Raji (cell line): ENCODE data around the gene TNKS2.

ENCODE experiments used
- POLR2A ChIP-seq: IDR thresholded peaks from 2 replicates; pipeline ENCODE4 v1.6.1; 2011; ENCODE audit warnings: low read depth, low read length, control low read depth; ENCODE audit not compliant: insufficient read depth

Gene TNKS2

GRCh38 chr10:91885362-91886079, 87.3 kb downstream of the TNKS2 start:
- TF ChIP-seq POLR2A = no peak

- no peak for TF ChIP-seq POLR2A
Observed at GRCh38 chr10:91886954-91887271, 88.7 kb downstream of the TNKS2 start.

- TF ChIP-seq POLR2A = no peak
Observed at GRCh38 chr10:91887272-91888076, 89.2 kb downstream of the TNKS2 start.

- TF ChIP-seq POLR2A = no peak
Observed at GRCh38 chr10:91891125-91892001, 93.1 kb downstream of the TNKS2 start.

GRCh38 chr10:91893051-91893450, 94.8 kb downstream of the TNKS2 start:
- no peak for TF ChIP-seq POLR2A

DNA sequence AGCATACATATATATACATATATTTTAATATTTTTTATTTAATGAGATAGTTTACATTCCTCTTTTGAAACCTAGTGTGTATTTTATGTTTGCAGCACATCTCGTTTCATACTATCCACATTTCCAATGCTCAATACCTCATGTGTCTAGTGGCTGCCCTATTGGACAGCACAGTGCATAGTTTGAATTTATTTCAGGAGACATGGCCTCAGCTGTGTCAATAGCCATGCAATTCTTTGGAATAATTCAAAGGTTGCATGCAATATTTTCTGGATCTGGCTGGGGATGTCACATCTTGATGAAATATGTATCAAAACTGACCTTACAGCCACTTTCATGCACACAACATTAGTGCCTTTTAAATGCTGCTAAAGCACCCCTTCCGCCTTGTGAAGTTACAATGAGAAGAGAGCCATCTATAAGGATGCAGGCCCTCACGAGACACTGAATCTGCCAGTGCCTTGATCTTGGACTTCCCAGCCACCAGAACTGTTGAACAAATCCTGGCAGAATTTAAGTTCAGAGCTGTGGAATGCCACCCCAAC, 98.1 kb downstream of the TNKS2 start:
- TF ChIP-seq POLR2A = no peak

GRCh38 chr10:91897421-91897820, 99.2 kb downstream of the TNKS2 start:
- no peak for TF ChIP-seq POLR2A

- no peak for TF ChIP-seq POLR2A
Observed at GRCh38 chr10:91901784-91902677, 103.8 kb downstream of the TNKS2 start.

GRCh38 chr10:91907033-91907594, 108.9 kb downstream of the TNKS2 start:
- TF ChIP-seq POLR2A = no peak

GRCh38 chr10:91907914-91908336, 109.7 kb downstream of the TNKS2 start:
- no peak; the same call in 1 of the 2 replicates for TF ChIP-seq POLR2A

DNA sequence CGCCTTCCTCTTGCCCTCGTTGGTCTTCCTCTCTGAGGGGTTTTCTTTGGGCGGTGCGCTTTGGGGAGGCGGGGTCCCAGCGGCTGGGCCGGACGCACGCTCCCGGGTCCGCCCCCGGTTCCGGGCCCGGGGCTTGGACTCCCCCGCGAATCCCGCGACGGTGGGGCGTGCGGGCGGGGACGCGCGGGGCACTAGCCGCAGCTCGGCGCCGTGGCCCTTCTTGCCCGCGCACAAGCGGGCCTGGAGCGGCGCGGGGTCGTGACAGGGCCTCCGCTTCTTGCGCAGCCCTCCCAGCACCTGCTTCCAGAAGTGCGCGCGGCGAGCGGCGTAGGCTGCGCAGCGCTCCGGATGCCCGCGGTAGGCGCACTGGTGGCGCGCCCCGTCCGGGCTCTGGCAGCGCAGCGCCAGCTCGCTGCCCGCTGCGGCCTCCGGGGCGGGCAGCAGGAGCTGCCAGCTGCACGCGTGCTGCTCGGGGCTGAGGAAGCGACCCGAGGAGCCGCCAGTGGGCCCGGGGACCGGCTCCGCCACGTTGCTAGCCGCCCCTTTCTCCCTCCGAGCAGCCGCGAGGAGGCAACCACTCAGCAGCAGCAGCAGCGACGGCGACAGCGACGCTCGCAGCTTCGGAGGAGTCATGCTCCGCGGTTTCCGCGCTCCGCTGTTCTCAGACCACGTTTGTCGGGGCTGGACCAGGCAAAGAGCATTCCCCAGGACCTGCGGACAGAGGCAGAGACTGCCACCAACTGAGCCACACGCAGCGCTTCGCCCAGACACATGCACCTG, 110.3 kb downstream of the TNKS2 start:
- 0 out of 2 replicates have a peak, but pooled peaks have one; percentile 55 for TF ChIP-seq POLR2A

GRCh38 chr10:91909117-91909677, 111.0 kb downstream of the TNKS2 start, which contains the start of gene FGFBP3:
Gene FGFBP3, minus strand, starts transcription at chr10:91909486. Its CDS starts 517 bp downstream, at chr10:91908969.
- no peak for TF ChIP-seq POLR2A

- TF ChIP-seq POLR2A = no peak
Observed at GRCh38 chr10:91910467-91910866, 112.2 kb downstream of the TNKS2 start.
